Measurements from ENCODE around the gene ZNF616. TPM values are rescaled to one million over a fixed set of nuclear protein-coding genes. Genes with fewer than 3 reads are reported as not detected.

The ZNF616 gene
- total RNA-seq, 1 experiment from 2014 or later = 34.6 TPM

DNA sequence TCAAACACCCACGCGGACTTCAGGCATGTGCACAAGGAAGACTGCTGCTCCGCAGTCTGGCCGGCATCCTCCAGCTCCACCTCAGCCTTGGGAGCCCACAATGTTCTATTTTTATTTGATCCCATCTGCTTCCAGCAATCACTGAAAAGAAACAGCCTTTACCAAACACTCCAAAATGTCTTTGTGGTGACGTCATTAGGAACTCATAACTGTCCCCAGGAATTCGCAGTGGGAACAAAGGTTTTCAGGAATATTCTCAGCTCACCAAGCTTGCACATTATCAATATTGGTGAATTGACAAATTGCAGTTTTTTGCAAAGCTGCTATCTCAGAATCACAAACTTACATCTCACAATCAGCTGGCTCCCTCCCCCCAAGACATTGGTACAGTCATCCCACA, 29.0 kb downstream of the ZNF616 start:
- TF ChIP-seq, protein P1, sequence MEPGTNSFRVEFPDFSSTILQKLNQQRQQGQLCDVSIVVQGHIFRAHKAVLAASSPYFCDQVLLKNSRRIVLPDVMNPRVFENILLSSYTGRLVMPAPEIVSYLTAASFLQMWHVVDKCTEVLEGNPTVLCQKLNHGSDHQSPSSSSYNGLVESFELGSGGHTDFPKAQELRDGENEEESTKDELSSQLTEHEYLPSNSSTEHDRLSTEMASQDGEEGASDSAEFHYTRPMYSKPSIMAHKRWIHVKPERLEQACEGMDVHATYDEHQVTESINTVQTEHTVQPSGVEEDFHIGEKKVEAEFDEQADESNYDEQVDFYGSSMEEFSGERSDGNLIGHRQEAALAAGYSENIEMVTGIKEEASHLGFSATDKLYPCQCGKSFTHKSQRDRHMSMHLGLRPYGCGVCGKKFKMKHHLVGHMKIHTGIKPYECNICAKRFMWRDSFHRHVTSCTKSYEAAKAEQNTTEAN (CRISPR knock-in tag; IDR thresholded peaks at IDR 0.05) = no peak
- no peak for TF ChIP-seq FOXP1 (CRISPR knock-in tag; IDR thresholded peaks at IDR 0.05; ENCODE audit: borderline replicate concordance)
- TF ChIP-seq ZNF423 (CRISPR knock-in tag; IDR thresholded peaks at IDR 0.05) = no peak
- TF ChIP-seq, protein P2, sequence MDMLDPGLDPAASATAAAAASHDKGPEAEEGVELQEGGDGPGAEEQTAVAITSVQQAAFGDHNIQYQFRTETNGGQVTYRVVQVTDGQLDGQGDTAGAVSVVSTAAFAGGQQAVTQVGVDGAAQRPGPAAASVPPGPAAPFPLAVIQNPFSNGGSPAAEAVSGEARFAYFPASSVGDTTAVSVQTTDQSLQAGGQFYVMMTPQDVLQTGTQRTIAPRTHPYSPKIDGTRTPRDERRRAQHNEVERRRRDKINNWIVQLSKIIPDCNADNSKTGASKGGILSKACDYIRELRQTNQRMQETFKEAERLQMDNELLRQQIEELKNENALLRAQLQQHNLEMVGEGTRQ (CRISPR knock-in tag; IDR thresholded peaks at IDR 0.05) = no peak
- TF ChIP-seq, protein P3, sequence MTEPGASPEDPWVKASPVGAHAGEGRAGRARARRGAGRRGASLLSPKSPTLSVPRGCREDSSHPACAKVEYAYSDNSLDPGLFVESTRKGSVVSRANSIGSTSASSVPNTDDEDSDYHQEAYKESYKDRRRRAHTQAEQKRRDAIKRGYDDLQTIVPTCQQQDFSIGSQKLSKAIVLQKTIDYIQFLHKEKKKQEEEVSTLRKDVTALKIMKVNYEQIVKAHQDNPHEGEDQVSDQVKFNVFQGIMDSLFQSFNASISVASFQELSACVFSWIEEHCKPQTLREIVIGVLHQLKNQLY (CRISPR knock-in tag; IDR thresholded peaks at IDR 0.05) = no peak
- TF ChIP-seq NFE2L1 (CRISPR knock-in tag; IDR thresholded peaks at IDR 0.05) = no peak
- no peak for TF ChIP-seq NFATC4 (CRISPR knock-in tag; IDR thresholded peaks at IDR 0.05)
- no peak for TF ChIP-seq ZNF671 (CRISPR knock-in tag; IDR thresholded peaks at IDR 0.05)
- Mint-ChIP-seq H3K4me3 (no peak overlapping the region), H3K27ac (no peak overlapping the region), H3K9me3 (peaks cover 85% of the 10 kb centered on the region), H3K27me3 (ENCODE audit: low read depth) (peaks cover 54% of the 10 kb centered on the region), H3K4me1 (no peaks in the 10 kb centered on the region), H3K36me3 (peaks cover 79% of the 10 kb centered on the region)
- ChIA-PET CTCF (no interaction called here), POLR2A (no interaction called here)
- ATAC-seq = no peak
- no peak for DNase-seq (ENCODE audit: low spot score)

DNA sequence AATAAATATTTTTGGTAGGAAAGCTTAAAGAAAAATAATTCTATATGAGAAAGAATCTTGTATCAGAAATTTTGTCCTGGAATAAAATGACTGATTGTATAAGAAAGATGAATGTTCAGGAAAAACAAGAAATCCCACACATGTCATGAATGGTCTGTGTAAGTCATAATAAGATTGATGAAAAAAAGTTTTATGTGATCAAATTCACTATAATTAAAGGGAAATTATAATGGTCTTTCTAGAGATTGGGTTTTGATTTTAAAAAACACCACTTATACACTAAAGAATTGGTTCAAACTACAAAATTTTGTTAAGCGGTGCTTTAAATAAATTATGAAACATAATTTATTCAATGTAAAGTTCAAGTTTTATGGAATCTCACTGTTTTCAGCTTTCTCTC, 37.0 kb downstream of the ZNF616 start:
- no peak overlapping the region for H3K27ac Mint-ChIP-seq
- ChIA-PET CTCF (no interaction called here), POLR2A (no interaction called here)
- H3K4me3 Mint-ChIP-seq = no peak overlapping the region
- H3K36me3 Mint-ChIP-seq = peaks cover 36% of the 10 kb centered on the region
- DNase-seq (ENCODE audit: low spot score) (no peak), ATAC-seq (no peak)
- no peak for TF ChIP-seq KAT7 (CRISPR knock-in tag; IDR thresholded peaks at IDR 0.05; ENCODE audit: borderline replicate concordance)
- TF ChIP-seq E2F4 (CRISPR knock-in tag; IDR thresholded peaks at IDR 0.05; ENCODE audit: borderline replicate concordance, low read depth) = no peak
- TF ChIP-seq, protein P4, sequence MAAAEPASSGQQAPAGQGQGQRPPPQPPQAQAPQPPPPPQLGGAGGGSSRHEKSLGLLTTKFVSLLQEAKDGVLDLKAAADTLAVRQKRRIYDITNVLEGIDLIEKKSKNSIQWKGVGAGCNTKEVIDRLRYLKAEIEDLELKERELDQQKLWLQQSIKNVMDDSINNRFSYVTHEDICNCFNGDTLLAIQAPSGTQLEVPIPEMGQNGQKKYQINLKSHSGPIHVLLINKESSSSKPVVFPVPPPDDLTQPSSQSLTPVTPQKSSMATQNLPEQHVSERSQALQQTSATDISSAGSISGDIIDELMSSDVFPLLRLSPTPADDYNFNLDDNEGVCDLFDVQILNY (CRISPR knock-in tag; IDR thresholded peaks at IDR 0.05) = no peak
- no peak for TF ChIP-seq NR2C2 (CRISPR knock-in tag; IDR thresholded peaks at IDR 0.05)
- no peak for TF ChIP-seq ZSCAN18 (CRISPR knock-in tag; IDR thresholded peaks at IDR 0.05)
- no peak for TF ChIP-seq ZNF396 (CRISPR knock-in tag; IDR thresholded peaks at IDR 0.05; ENCODE audit: borderline replicate concordance)
- no peak for TF ChIP-seq NR1H2 (CRISPR knock-in tag; IDR thresholded peaks at IDR 0.05)
- no peak for TF ChIP-seq AR (CRISPR knock-in tag; IDR thresholded peaks at IDR 0.05)
- no peak for TF ChIP-seq SMAD3 (CRISPR knock-in tag; IDR thresholded peaks at IDR 0.05; ENCODE audit: borderline replicate concordance)
- TF ChIP-seq ATF1 (CRISPR knock-in tag; IDR thresholded peaks at IDR 0.05) = no peak
- TF ChIP-seq, protein P1 (CRISPR knock-in tag; IDR thresholded peaks at IDR 0.05) = no peak
- no peak for TF ChIP-seq CREM (CRISPR knock-in tag; IDR thresholded peaks at IDR 0.05)
- TF ChIP-seq GRHL2 (CRISPR knock-in tag; IDR thresholded peaks at IDR 0.05; ENCODE audit: insufficient replicate concordance, severe bottlenecking) = no peak
- TF ChIP-seq, protein P5, sequence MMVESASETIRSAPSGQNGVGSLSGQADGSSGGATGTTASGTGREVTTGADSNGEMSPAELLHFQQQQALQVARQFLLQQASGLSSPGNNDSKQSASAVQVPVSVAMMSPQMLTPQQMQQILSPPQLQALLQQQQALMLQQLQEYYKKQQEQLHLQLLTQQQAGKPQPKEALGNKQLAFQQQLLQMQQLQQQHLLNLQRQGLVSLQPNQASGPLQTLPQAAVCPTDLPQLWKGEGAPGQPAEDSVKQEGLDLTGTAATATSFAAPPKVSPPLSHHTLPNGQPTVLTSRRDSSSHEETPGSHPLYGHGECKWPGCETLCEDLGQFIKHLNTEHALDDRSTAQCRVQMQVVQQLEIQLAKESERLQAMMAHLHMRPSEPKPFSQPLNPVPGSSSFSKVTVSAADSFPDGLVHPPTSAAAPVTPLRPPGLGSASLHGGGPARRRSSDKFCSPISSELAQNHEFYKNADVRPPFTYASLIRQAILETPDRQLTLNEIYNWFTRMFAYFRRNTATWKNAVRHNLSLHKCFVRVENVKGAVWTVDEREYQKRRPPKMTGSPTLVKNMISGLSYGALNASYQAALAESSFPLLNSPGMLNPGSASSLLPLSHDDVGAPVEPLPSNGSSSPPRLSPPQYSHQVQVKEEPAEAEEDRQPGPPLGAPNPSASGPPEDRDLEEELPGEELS (CRISPR knock-in tag; IDR thresholded peaks at IDR 0.05) = no peak
- no peaks in the 10 kb centered on the region for H3K4me1 Mint-ChIP-seq
- peaks cover 62% of the 10 kb centered on the region for H3K9me3 Mint-ChIP-seq
- peaks cover 23% of the 10 kb centered on the region for H3K27me3 Mint-ChIP-seq (ENCODE audit: low read depth)

Measured in WTC11 (cell line).